ENCODE results near the gene KRT74.

KRT74 gene

DNA sequence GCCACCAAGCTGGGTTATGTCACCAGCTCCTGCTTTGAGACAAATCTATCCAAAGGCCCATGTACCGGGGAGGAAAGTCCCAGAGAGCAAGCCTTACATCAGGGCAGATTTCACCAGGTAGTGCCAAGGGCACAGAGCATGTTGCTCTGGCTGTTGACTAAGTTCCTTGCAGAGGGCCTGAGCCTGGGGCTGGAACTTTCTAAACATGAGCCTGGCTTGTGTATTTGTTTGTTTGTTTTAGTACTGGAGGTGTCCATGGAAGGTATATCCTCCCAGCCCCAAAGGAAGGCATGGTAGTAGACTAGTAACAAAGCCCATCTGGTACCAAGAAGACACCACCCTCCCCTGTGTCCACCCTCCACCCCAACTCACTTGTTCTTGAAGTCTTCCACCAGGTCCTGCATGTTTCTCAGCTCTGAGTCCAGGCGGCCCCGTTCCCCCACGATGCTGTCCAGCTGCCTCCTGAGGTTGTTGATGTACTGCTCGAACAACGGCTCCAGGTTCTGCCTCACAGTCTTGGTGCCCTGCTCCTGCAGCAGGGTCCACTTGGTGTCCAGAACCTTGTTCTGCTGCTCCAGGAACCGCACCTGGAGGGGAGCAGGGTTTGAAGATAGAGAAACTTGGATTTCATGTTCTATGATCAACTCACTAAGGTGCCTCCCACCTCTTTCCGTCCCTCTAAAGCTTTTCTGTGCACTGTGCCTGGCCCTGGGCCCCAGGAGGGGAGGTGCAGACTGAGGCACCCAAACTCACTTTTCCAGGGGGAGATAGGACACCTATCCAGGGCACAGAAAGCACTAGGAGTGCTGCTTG lies 54.9 kb downstream of the KRT74 start:
- TF ChIP-seq, protein P1, sequence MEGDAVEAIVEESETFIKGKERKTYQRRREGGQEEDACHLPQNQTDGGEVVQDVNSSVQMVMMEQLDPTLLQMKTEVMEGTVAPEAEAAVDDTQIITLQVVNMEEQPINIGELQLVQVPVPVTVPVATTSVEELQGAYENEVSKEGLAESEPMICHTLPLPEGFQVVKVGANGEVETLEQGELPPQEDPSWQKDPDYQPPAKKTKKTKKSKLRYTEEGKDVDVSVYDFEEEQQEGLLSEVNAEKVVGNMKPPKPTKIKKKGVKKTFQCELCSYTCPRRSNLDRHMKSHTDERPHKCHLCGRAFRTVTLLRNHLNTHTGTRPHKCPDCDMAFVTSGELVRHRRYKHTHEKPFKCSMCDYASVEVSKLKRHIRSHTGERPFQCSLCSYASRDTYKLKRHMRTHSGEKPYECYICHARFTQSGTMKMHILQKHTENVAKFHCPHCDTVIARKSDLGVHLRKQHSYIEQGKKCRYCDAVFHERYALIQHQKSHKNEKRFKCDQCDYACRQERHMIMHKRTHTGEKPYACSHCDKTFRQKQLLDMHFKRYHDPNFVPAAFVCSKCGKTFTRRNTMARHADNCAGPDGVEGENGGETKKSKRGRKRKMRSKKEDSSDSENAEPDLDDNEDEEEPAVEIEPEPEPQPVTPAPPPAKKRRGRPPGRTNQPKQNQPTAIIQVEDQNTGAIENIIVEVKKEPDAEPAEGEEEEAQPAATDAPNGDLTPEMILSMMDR (IDR thresholded peaks at IDR 0.05; ENCODE audit: low read depth, low read length) = no peak
- H3K4me3 ChIP-seq (ENCODE audit: low read depth, low read length) = no peak overlapping the region
- no peak for DNase-seq (ENCODE audit: low read depth, low spot score)
- in situ Hi-C loops (cut with HindIII; ENCODE audit: low sequenced_read_pairs) = no loop called here

DNA sequence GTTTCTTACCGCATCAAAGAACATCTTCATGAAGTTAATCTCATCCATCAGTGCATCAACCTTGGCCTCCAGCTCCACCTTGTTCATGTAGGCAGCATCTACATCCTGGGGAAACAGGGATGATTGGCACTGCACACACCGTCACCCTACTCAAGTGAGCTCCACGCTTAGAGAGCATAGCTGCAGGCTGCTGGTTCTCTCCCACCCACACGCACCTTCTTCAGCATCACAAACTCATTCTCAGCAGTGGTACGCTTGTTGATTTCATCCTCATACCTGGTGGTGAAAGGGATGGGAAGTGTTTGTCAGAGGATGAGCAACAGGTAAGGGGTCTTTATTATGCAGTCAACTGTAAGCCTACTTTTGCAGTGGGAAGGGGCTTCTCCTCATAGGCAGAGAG lies 55.8 kb downstream of the KRT74 start:
- DNase-seq (ENCODE audit: low read depth, low spot score) = no peak
- no peak overlapping the region for H3K4me3 ChIP-seq (ENCODE audit: low read depth, low read length)
- TF ChIP-seq, protein P1 (IDR thresholded peaks at IDR 0.05; ENCODE audit: low read depth, low read length) = no peak
- in situ Hi-C loops (cut with HindIII; ENCODE audit: low sequenced_read_pairs) = no loop called here

DNA sequence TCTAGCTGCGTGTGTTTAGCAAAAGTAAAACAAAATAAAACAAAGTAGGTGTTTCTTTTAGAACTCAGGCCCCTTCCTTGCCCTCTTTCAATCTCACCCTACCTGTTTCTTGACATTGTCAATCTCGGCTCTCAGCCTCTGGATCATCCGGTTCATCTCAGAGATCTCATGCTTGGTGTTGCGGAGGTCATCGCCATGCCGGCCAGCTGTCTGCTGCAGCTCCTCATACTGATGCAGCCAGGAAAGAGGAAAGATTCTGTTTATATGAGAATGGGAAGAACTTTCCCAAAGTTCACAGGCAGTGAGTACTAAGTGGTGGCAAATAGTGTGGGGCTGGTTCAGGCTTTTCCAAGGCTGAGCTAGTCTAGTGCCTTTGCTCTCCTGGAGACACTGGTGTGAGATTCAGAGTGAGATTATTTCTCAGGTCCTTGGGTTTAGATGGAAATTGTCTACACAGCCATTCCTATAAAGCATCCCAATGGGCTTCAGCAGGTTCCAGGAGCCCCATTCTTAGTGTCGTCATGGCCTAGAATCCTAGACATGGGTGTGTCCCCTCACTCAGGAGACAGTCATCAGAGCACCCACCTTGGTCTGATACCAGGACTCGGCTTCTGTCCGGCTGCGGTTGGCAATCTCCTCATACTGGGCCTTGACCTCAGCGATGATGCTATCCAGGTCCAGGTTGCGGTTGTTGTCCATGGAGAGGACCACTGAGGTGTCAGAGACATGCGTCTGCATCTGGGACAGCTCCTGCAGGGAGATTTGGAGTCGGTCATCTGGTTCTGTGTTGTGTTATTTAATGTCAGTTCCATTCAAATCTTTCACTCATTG lies 56.4 kb downstream of the KRT74 start:
- H3K4me3 ChIP-seq (ENCODE audit: low read depth, low read length) = no peak overlapping the region

DNA sequence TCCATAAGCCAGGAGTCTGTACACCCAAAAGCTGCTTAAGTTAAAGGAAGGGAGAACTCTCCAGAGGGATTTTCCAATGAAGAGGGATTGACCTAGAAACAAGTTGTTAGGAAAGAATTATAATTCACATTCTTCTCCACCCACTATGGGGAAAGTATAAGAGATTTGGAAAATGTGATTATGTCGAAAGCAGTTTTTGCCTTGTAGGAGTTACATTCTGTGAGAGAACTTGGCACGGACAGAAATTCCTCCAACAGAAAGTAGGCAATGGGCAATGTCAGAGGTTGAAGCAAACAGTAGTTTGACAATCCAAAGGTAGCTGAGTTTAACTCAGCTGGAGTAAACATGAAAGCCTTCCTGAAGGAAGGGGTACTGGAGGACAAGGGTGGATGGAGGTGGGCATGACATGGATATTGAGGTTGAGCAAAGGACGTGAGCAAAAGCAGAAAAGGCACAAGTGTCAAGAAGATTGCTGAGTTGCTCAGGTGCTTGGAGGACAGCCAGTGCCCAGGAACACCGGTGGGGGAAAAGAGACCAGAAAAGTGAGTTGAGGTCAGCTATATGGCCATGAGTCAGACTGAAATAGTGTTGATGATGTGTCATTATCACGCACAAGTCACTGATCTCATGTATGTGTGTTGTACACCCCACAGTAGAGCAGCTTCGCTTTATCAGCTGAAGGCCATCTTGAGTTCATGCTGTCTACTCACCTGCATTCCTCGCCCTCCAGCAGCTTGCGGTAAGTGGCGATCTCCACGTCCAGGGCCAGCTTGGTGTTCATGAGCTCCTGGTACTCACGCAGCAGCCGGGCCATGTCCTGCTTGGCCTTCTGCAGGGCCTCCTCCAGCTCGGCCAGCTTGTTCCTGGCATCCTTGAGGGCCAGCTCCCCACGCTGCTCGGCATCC lies 57.5 kb downstream of the KRT74 start:
- DNase-seq (ENCODE audit: low read depth, low spot score) = no peak
- in situ Hi-C loops (cut with HindIII; ENCODE audit: low sequenced_read_pairs) = no loop called here

More for the DNA sequence above, 56.4 kb downstream of the KRT74 start:
- no peak for DNase-seq (ENCODE audit: low read depth, low spot score)
- in situ Hi-C loops (cut with HindIII; ENCODE audit: low sequenced_read_pairs) = no loop called here
- TF ChIP-seq, protein P1 (IDR thresholded peaks at IDR 0.05; ENCODE audit: low read depth, low read length) = no peak

More for the DNA sequence above, 57.5 kb downstream of the KRT74 start:
- TF ChIP-seq, protein P1 (IDR thresholded peaks at IDR 0.05; ENCODE audit: low read depth, low read length) = no peak
- no peak overlapping the region for H3K4me3 ChIP-seq (ENCODE audit: low read depth, low read length)
